Hepatocyte (in vitro differentiated cells): ENCODE measurements around the gene DPF3. TPM values are rescaled to one million over a fixed set of nuclear protein-coding genes. Genes with fewer than 3 reads are reported as not detected.
A peak's percentile ranks its signal among the peaks of the same experiment; 100 is the strongest.

Experiments used
- DNase-seq: peaks from one replicate; pipeline ENCODE4 v3.0.0-alpha.2; 2016; ENCODE audit warnings: low spot score
- H2AFZ ChIP-seq: fragments of 200-600 bp; sonication (generic); 2 replicates; pipeline ENCODE4 v1.6.0; 2016; ENCODE audit warnings: antibody characterized with exemption, mild to moderate bottlenecking
- H3K27ac ChIP-seq: fragments of 200-600 bp; sonication (generic); 2 replicates; pipeline ENCODE4 v1.5.1; 2016; ENCODE audit warnings: mild to moderate bottlenecking
- H3K27me3 ChIP-seq: fragments of 200-600 bp; sonication (generic); 2 replicates; pipeline ENCODE4 v1.6.1; 2016
- H3K36me3 ChIP-seq: fragments of 200-600 bp; sonication (generic); replicated peaks from 2 replicates; pipeline ENCODE4 v1.5.1; 2016; ENCODE audit warnings: low read depth; ENCODE audit not compliant: insufficient read depth
- H3K4me1 ChIP-seq: fragments of 200-600 bp; sonication (generic); 2 replicates; pipeline ENCODE4 v1.5.1; 2016; ENCODE audit warnings: mild to moderate bottlenecking, moderate library complexity; ENCODE audit not compliant: insufficient read depth
- H3K4me2 ChIP-seq: fragments of 200-600 bp; sonication (generic); 2 replicates; pipeline ENCODE4 v1.6.0; 2016
- H3K4me3 ChIP-seq: fragments of 200-600 bp; sonication (generic); 2 replicates; pipeline ENCODE4 v1.5.1; 2016; ENCODE audit warnings: mild to moderate bottlenecking
- H3K79me2 ChIP-seq: fragments of 200-600 bp; sonication (generic); 2 replicates; pipeline ENCODE4 v1.6.0; 2017; ENCODE audit warnings: mild to moderate bottlenecking
- H3K9me2 ChIP-seq: fragments of 200-600 bp; sonication (generic); replicated peaks from 2 replicates; pipeline ENCODE4 v1.6.0; 2017; ENCODE audit warnings: mild to moderate bottlenecking; ENCODE audit not compliant: insufficient read depth
- H3K9me3 ChIP-seq: fragments of 200-600 bp; sonication (generic); 2 replicates; pipeline ENCODE4 v1.5.1; 2016; ENCODE audit warnings: low read depth, mild to moderate bottlenecking
- H4K20me1 ChIP-seq: fragments of 200-600 bp; sonication (generic); 2 replicates; pipeline ENCODE4 v1.6.0; 2016; ENCODE audit warnings: mild to moderate bottlenecking; ENCODE audit not compliant: insufficient read depth, poor library complexity, severe bottlenecking
- EZH2 ChIP-seq: fragments of 200-600 bp; sonication (generic); IDR thresholded peaks from 2 replicates; pipeline ENCODE4 v1.6.1; 2016; ENCODE audit warnings: antibody characterized with exemption, mild to moderate bottlenecking, borderline replicate concordance
- EZH2phosphoT487 ChIP-seq: fragments of 200-600 bp; sonication (generic); IDR thresholded peaks from one replicate; pipeline ENCODE4 v1.6.1; 2018; ENCODE audit warnings: antibody characterized with exemption, mild to moderate bottlenecking, low read depth, moderate library complexity; ENCODE audit not compliant: unreplicated experiment, severe bottlenecking
- WGBS: methylation state at CpG from one replicate; pipeline ENCODE4 v1.1.6; 2016; ENCODE audit warnings: low lambda C conversion rate; ENCODE audit errors: missing lambda C conversion rate; 5-methylcytosine and 5-hydroxymethylcytosine counted together
- polyA plus RNA-seq: library from polyadenylated mRNA; unstranded; fragments of >200 nt; fragmentation: Nextera tagmentation; extraction: Ambion mirVana; gene quantifications from 2 replicates; pipeline ENCODE4 v1.2.1, GENCODE V29; 2016
- total RNA-seq: library from RNA; depleted of rRNA; stranded (reverse); fragments of >200 nt; gene quantifications from 2 replicates; pipeline ENCODE4 v1.2.3, GENCODE V29; 2014
- TF ChIP-seq, protein P1 (sequence below): fragments of 200-600 bp; sonication (generic); IDR thresholded peaks from 2 replicates; pipeline ENCODE4 v1.5.1; 2016; ENCODE audit warnings: antibody characterized with exemption, mild to moderate bottlenecking; ENCODE audit not compliant: poor library complexity

The DPF3 gene
- total and polyA plus RNA-seq, 2 experiments from 2014 or later: 0.21 to 0.47 TPM

DNA sequence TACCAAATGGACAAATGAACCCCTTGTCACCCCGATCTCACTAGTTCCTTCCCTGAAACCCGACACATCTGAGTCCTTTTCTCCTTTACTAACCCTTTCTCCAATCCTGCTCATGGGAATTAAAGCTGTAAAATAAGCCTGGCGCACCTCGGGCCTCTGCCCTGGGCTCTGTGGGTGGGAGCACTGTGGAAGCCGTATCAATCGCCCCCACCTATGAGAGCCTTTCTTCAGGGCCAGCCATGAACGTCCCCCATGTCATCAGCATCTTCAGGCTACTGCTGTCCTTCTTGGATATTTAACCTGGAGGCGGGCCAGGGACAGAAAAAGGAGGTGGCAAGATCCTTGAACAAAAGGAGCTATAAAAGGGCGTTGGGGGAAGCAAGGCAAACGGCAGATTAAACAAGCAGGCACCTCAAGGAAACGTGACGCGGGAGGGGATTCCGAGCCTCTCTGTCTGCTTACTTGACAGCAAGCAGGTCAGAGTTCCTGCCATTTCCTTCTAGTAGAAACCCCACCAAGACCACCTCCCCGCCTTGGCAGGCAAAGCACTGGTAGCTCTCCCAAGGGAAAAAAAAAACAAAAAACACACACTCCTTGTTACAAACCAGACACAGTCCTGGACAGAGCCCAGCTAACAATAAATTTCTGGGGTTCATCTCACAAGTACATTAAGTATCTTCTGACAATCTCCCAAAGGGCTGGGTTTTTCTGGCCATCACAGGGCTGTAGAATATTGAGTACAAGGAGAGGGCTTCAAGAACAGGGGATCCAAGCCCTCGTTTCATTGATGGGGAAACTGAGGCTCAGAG lies 62.9 kb downstream of the DPF3 start:
- Histone ChIP-seq H4K20me1 (no peaks in the 10 kb centered on the region), H3K9me2 (no peaks in the 10 kb centered on the region), H3K27me3 (no peaks in the 10 kb centered on the region), H3K4me2 (peak overlapping the region; percentile 50), H2AFZ (peak overlapping the region; percentile 31), H3K36me3 (no peaks in the 10 kb centered on the region), H3K9me3 (no peaks in the 10 kb centered on the region), H3K4me1 (peaks cover 7% of the 10 kb centered on the region), H3K27ac (no peak overlapping the region), H3K4me3 (no peak overlapping the region), H3K79me2 (no peaks in the 10 kb centered on the region)
- no peak for TF ChIP-seq EZH2phosphoT487
- TF ChIP-seq, protein P1, sequence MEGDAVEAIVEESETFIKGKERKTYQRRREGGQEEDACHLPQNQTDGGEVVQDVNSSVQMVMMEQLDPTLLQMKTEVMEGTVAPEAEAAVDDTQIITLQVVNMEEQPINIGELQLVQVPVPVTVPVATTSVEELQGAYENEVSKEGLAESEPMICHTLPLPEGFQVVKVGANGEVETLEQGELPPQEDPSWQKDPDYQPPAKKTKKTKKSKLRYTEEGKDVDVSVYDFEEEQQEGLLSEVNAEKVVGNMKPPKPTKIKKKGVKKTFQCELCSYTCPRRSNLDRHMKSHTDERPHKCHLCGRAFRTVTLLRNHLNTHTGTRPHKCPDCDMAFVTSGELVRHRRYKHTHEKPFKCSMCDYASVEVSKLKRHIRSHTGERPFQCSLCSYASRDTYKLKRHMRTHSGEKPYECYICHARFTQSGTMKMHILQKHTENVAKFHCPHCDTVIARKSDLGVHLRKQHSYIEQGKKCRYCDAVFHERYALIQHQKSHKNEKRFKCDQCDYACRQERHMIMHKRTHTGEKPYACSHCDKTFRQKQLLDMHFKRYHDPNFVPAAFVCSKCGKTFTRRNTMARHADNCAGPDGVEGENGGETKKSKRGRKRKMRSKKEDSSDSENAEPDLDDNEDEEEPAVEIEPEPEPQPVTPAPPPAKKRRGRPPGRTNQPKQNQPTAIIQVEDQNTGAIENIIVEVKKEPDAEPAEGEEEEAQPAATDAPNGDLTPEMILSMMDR: no peak
- no peak for TF ChIP-seq EZH2
- peak; percentile 39 for DNase-seq
- 42% methylated on average over 16 of the region's 16 CpGs for WGBS

DNA sequence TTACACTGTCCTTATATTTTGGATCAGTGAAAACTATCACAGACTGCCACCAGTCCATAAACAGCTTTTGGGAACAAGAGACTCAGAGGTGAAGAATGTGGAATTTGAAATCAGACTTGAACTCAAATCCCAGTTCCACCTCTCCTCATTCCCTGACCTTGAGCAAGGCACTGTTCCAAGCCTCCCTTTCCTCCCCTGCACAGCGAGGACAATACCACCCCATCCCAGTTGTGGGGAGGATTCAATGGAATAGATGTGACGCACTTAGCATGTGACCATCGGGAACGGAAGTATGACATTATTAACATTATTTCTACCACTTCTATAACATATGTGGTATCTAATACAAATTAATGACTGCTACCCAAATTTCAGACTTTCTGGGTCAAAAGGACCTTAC lies 63.5 kb downstream of the DPF3 start:
- Histone ChIP-seq H3K4me2 (no peak overlapping the region), H3K27ac (no peak overlapping the region), H3K79me2 (no peaks in the 10 kb centered on the region), H2AFZ (no peak overlapping the region), H4K20me1 (no peaks in the 10 kb centered on the region), H3K4me3 (no peak overlapping the region), H3K9me2 (no peaks in the 10 kb centered on the region), H3K27me3 (no peaks in the 10 kb centered on the region), H3K36me3 (no peaks in the 10 kb centered on the region), H3K9me3 (no peaks in the 10 kb centered on the region), H3K4me1 (peaks cover 7% of the 10 kb centered on the region)
- no peak for DNase-seq
- 92% methylated on average over 4 of the region's 4 CpGs for WGBS
- TF ChIP-seq EZH2phosphoT487 (no peak), EZH2 (no peak)
- TF ChIP-seq, protein P1: no peak

DNA sequence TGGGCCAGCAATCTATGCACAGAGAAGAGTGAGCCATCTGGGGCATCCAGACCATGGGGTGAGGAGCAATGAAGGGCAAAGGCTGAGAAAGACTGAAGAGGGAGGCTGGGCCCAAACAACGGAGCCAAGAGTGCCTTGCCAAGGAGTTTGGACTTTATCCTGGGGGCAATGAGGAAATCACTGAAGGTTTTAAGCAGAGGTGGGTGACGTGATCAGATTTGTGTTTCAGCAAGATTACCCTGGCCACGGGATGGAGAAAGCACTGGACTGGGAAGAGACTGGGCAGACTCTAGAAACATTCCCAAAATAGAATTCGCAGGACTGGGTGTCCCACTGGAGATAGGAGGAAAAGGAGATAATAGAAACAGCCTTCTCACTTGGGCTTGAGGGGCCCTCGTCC lies 65.3 kb downstream of the DPF3 start:
- H4K20me1 ChIP-seq: no peaks in the 10 kb centered on the region
- DNase-seq: no peak
- peaks cover 7% of the 10 kb centered on the region for H3K4me1 ChIP-seq
- no peak overlapping the region for H3K4me2 ChIP-seq
- H3K36me3 ChIP-seq: no peaks in the 10 kb centered on the region
- H3K27me3 ChIP-seq: no peaks in the 10 kb centered on the region
- no peaks in the 10 kb centered on the region for H3K9me2 ChIP-seq
- H3K4me3 ChIP-seq: no peak overlapping the region
- TF ChIP-seq EZH2: no peak
- no peaks in the 10 kb centered on the region for H3K79me2 ChIP-seq
- H2AFZ ChIP-seq: no peak overlapping the region
- no peaks in the 10 kb centered on the region for H3K9me3 ChIP-seq
- WGBS: 87% methylated on average over 5 of the region's 5 CpGs
- no peak overlapping the region for H3K27ac ChIP-seq

DNA sequence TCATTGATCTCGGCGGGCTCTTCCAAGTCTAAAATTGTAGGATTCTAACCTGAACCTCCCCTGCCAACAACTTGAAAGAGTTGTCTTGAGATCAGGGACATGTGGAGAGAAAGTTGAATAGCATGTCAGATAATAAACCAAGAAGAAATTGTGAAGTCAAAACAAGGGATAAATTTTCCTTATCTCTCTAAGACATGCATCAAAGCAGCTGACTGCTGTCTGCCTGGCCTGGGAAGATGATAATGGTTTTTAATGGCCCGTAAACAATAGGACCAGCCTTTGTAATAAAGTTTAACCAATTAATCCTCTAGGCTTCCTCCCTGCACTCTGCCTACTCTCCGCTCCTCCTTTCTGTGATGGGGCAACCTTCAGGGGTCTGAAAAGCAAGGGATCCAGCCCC lies 67.9 kb downstream of the DPF3 start:
- no peak overlapping the region for H3K4me3 ChIP-seq
- no peak overlapping the region for H3K27ac ChIP-seq
- TF ChIP-seq EZH2 (no peak), EZH2phosphoT487 (no peak)
- TF ChIP-seq, protein P1: no peak
- no peak overlapping the region for H2AFZ ChIP-seq
- no peaks in the 10 kb centered on the region for H4K20me1 ChIP-seq
- no peaks in the 10 kb centered on the region for H3K79me2 ChIP-seq
- H3K27me3 ChIP-seq: no peaks in the 10 kb centered on the region
- H3K9me3 ChIP-seq: no peaks in the 10 kb centered on the region
- H3K4me2 ChIP-seq: no peak overlapping the region
- no peaks in the 10 kb centered on the region for H3K9me2 ChIP-seq
- no peak for DNase-seq
- WGBS: 49% methylated on average over 4 of the region's 4 CpGs
- H3K36me3 ChIP-seq: no peaks in the 10 kb centered on the region
- H3K4me1 ChIP-seq: peaks cover 2% of the 10 kb centered on the region
